ENCODE results near the gene PODXL2.

- TF ChIP-seq POLR2A (IDR thresholded peaks at IDR 0.05; ENCODE audit: low read length) (no peak), GATA1 (IDR thresholded peaks at IDR 0.05; ENCODE audit: low read depth, low read length) (no peak)
Observed at GRCh38 chr3:127614928-127615589, 13.9 kb upstream of the PODXL2 start.
